BLaER1 (cell line): ENCODE measurements around the gene HOXB3.

Source experiments
- H3K27ac ChIP-seq: shearing (Covaris generic); formaldehyde crosslinking; 2 replicates; pipeline ENCODE4 v1.8.1; 2022
- H3K27me3 ChIP-seq: shearing (Covaris generic); formaldehyde crosslinking; 2 replicates; pipeline ENCODE4 v1.8.1; 2022
- H3K36me3 ChIP-seq: shearing (Covaris generic); formaldehyde crosslinking; 2 replicates; pipeline ENCODE4 v1.8.1; 2022
- H3K4me1 ChIP-seq: shearing (Covaris generic); formaldehyde crosslinking; 2 replicates; pipeline ENCODE4 v1.8.1; 2022
- H3K4me2 ChIP-seq: shearing (Covaris generic); formaldehyde crosslinking; 2 replicates; pipeline ENCODE4 v1.8.1; 2022
- H3K4me3 ChIP-seq: shearing (Covaris generic); formaldehyde crosslinking; 2 replicates; pipeline ENCODE4 v1.8.1; 2022
- H3K9ac ChIP-seq: shearing (Covaris generic); formaldehyde crosslinking; 2 replicates; pipeline ENCODE4 v1.8.1; 2022
- H3K9me3 ChIP-seq: shearing (Covaris generic); formaldehyde crosslinking; 2 replicates; pipeline ENCODE4 v1.8.1; 2022
- H4K20me1 ChIP-seq: shearing (Covaris generic); formaldehyde crosslinking; 2 replicates; pipeline ENCODE4 v1.8.1; 2022
- Cebpa-rat ChIP-seq: shearing (Covaris generic); IDR thresholded peaks from 2 replicates; pipeline ENCODE4 v1.8.1; 2022

Gene HOXB3

GRCh38 chr17:48631693-48632578 lies 41.9 kb upstream of the HOXB3 start:
- no peak overlapping the region for H3K4me2 ChIP-seq
- no peaks in the 10 kb centered on the region for H3K4me1 ChIP-seq
- no peak for TF ChIP-seq Cebpa-rat
- H3K9ac ChIP-seq = no peak overlapping the region
- no peaks in the 10 kb centered on the region for H3K36me3 ChIP-seq
- peaks cover 100% of the 10 kb centered on the region for H4K20me1 ChIP-seq
- H3K4me3 ChIP-seq = no peak overlapping the region
- no peak overlapping the region for H3K27ac ChIP-seq
- H3K27me3 ChIP-seq = peaks cover 100% of the 10 kb centered on the region
- H3K9me3 ChIP-seq = no peaks in the 10 kb centered on the region; the same call in 1 of the 2 replicates

GRCh38 chr17:48630925-48631692 lies 41.1 kb upstream of the HOXB3 start:
- TF ChIP-seq Cebpa-rat = no peak
- H3K9me3 ChIP-seq = no peaks in the 10 kb centered on the region; the same call in 1 of the 2 replicates
- H3K4me2 ChIP-seq = no peak overlapping the region
- peaks cover 100% of the 10 kb centered on the region for H3K27me3 ChIP-seq
- H3K4me3 ChIP-seq = no peak overlapping the region
- H3K9ac ChIP-seq = no peak overlapping the region
- H3K27ac ChIP-seq = no peak overlapping the region
- H3K36me3 ChIP-seq = no peaks in the 10 kb centered on the region
- H4K20me1 ChIP-seq = peaks cover 99% of the 10 kb centered on the region
- H3K4me1 ChIP-seq = no peaks in the 10 kb centered on the region

GRCh38 chr17:48630009-48630924 lies 40.2 kb upstream of the HOXB3 start:
- Histone ChIP-seq H3K27me3 (peaks cover 100% of the 10 kb centered on the region), H3K4me1 (peaks cover 5% of the 10 kb centered on the region; the same call in 1 of the 2 replicates), H3K36me3 (no peaks in the 10 kb centered on the region), H4K20me1 (peaks cover 99% of the 10 kb centered on the region), H3K9ac (no peak overlapping the region), H3K4me3 (no peak overlapping the region), H3K9me3 (no peaks in the 10 kb centered on the region; the same call in 1 of the 2 replicates), H3K4me2 (no peak overlapping the region), H3K27ac (no peak overlapping the region)
- no peak for TF ChIP-seq Cebpa-rat

- Histone ChIP-seq H3K9me3 (no peaks in the 10 kb centered on the region; the same call in 1 of the 2 replicates), H3K27me3 (peaks cover 100% of the 10 kb centered on the region), H3K4me1 (peaks cover 11% of the 10 kb centered on the region; the same call in 1 of the 2 replicates), H3K4me2 (no peak overlapping the region), H3K27ac (no peak overlapping the region), H3K9ac (no peak overlapping the region), H3K36me3 (no peaks in the 10 kb centered on the region), H4K20me1 (peaks cover 99% of the 10 kb centered on the region), H3K4me3 (no peak overlapping the region)
- TF ChIP-seq Cebpa-rat = no peak
Measured at GRCh38 chr17:48629411-48629759, 39.3 kb upstream of the HOXB3 start.

- H3K4me2 ChIP-seq = no peak overlapping the region
- TF ChIP-seq Cebpa-rat = no peak
- no peaks in the 10 kb centered on the region for H3K36me3 ChIP-seq
- no peaks in the 10 kb centered on the region; the same call in 1 of the 2 replicates for H3K9me3 ChIP-seq
- peaks cover 11% of the 10 kb centered on the region; the same call in 1 of the 2 replicates for H3K4me1 ChIP-seq
- no peak overlapping the region for H3K9ac ChIP-seq
- H3K4me3 ChIP-seq = no peak overlapping the region
- peaks cover 99% of the 10 kb centered on the region for H4K20me1 ChIP-seq
- H3K27ac ChIP-seq = no peak overlapping the region
- peaks cover 100% of the 10 kb centered on the region for H3K27me3 ChIP-seq
Measured at GRCh38 chr17:48628649-48629410, 38.8 kb upstream of the HOXB3 start.

GRCh38 chr17:48627623-48628521 lies 37.8 kb upstream of the HOXB3 start:
- Histone ChIP-seq H3K36me3 (no peaks in the 10 kb centered on the region), H3K9ac (no peak overlapping the region), H3K27me3 (peaks cover 100% of the 10 kb centered on the region), H3K4me1 (peaks cover 11% of the 10 kb centered on the region; the same call in 1 of the 2 replicates), H3K9me3 (no peaks in the 10 kb centered on the region), H3K4me3 (no peak overlapping the region), H3K27ac (no peak overlapping the region), H4K20me1 (peaks cover 99% of the 10 kb centered on the region), H3K4me2 (no peak overlapping the region)
- no peak for TF ChIP-seq Cebpa-rat

GRCh38 chr17:48627118-48627597 lies 37.1 kb upstream of the HOXB3 start:
- Histone ChIP-seq H3K4me2 (no peak overlapping the region), H3K9me3 (no peaks in the 10 kb centered on the region), H3K36me3 (no peaks in the 10 kb centered on the region), H3K4me1 (peaks cover 11% of the 10 kb centered on the region; the same call in 1 of the 2 replicates), H3K4me3 (no peak overlapping the region), H3K27ac (no peak overlapping the region), H3K9ac (no peak overlapping the region), H3K27me3 (peaks cover 100% of the 10 kb centered on the region), H4K20me1 (peaks cover 99% of the 10 kb centered on the region)
- TF ChIP-seq Cebpa-rat = no peak
